GM23338 (cell line): ENCODE data around the gene FANCD2OS. TPM values are rescaled to one million over a fixed set of nuclear protein-coding genes. Genes with fewer than 3 reads are reported as not detected.

ENCODE experiments used
- ATAC-seq: fragments of 200-7000 bp; cut with Tn5 transposase; 3 replicates; pipeline ENCODE4 v1.9.1; 2020
- DNase-seq: peaks from one replicate; pipeline ENCODE4 v3.0.0-alpha.2; 2015; ENCODE audit warnings: low spot score
- H2AFZ ChIP-seq: fragments of 200-600 bp; sonication (generic); 2 replicates; pipeline ENCODE4 v1.8.0; 2016; ENCODE audit warnings: antibody characterized with exemption, mild to moderate bottlenecking, moderate library complexity
- H3F3A ChIP-seq: fragments of 200-600 bp; sonication (generic); replicated peaks from 2 replicates; pipeline ENCODE4 v1.8.0; 2017; ENCODE audit warnings: antibody characterized with exemption, mixed run types, low read depth
- H3K27ac ChIP-seq: fragments of 200-600 bp; sonication (generic); 2 replicates; pipeline ENCODE4 v1.6.1; 2016; ENCODE audit warnings: low read depth
- H3K27me3 ChIP-seq: fragments of 200-600 bp; sonication (generic); 2 replicates; pipeline ENCODE4 v1.8.0; 2016; ENCODE audit warnings: mild to moderate bottlenecking, mixed run types, moderate library complexity; ENCODE audit not compliant: insufficient read depth
- H3K36me3 ChIP-seq: fragments of 200-600 bp; sonication (generic); 2 replicates; pipeline ENCODE4 v1.8.0; 2016; ENCODE audit warnings: mild to moderate bottlenecking; ENCODE audit not compliant: insufficient read depth
- H3K4me1 ChIP-seq: fragments of 200-600 bp; sonication (generic); 2 replicates; pipeline ENCODE4 v1.8.0; 2016; ENCODE audit warnings: mild to moderate bottlenecking, moderate library complexity; ENCODE audit not compliant: insufficient read depth
- H3K4me2 ChIP-seq: fragments of 200-600 bp; sonication (generic); 2 replicates; pipeline ENCODE4 v1.7.1; 2017; ENCODE audit warnings: mixed run types
- H3K4me3 ChIP-seq: fragments of 200-600 bp; sonication (generic); 2 replicates; pipeline ENCODE4 v1.6.1; 2016; ENCODE audit warnings: mixed run types
- H3K79me2 ChIP-seq: fragments of 200-600 bp; sonication (generic); replicated peaks from 2 replicates; pipeline ENCODE4 v1.8.0; 2017; ENCODE audit warnings: mild to moderate bottlenecking; ENCODE audit not compliant: insufficient read depth
- H3K9me2 ChIP-seq: fragments of 200-600 bp; sonication (generic); 2 replicates; pipeline ENCODE4 v1.8.0; 2017; ENCODE audit not compliant: insufficient read depth
- H4K20me1 ChIP-seq: fragments of 200-600 bp; sonication (generic); replicated peaks from 2 replicates; pipeline ENCODE4 v1.8.0; 2017; ENCODE audit warnings: mild to moderate bottlenecking; ENCODE audit not compliant: insufficient read depth
- H3K27ac Mint-ChIP-seq: 2 replicates; pipeline ENCODE4 v1.8.0; 2020; ENCODE audit warnings: inconsistent platforms, mild to moderate bottlenecking, moderate library complexity, mixed read lengths
- H3K27me3 Mint-ChIP-seq: 3 replicates; pipeline ENCODE4 v1.8.0; 2022; ENCODE audit warnings: low read depth, mild to moderate bottlenecking, moderate library complexity, mixed read lengths, inconsistent platforms; ENCODE audit not compliant: insufficient read depth, poor library complexity
- H3K36me3 Mint-ChIP-seq: 3 replicates; pipeline ENCODE4 v1.8.0; 2021; ENCODE audit warnings: low read depth, mild to moderate bottlenecking, inconsistent platforms, moderate library complexity, mixed read lengths
- H3K4me1 Mint-ChIP-seq: 3 replicates; pipeline ENCODE4 v1.8.0; 2020; ENCODE audit warnings: mild to moderate bottlenecking, inconsistent platforms, mixed read lengths
- H3K4me3 Mint-ChIP-seq: 3 replicates; pipeline ENCODE4 v1.8.0; 2021; ENCODE audit warnings: moderate library complexity, mild to moderate bottlenecking, inconsistent platforms, mixed read lengths
- H3K9me3 Mint-ChIP-seq: 3 replicates; pipeline ENCODE4 v1.8.0; 2020; ENCODE audit warnings: moderate library complexity, mild to moderate bottlenecking, inconsistent platforms, mixed read lengths
- CREB1 ChIP-seq: fragments of 250-450 bp; sonication (Bioruptor Pico); IDR thresholded peaks from 2 replicates; pipeline ENCODE4 v1.5.0; 2020; ENCODE audit warnings: low read depth, mild to moderate bottlenecking, moderate library complexity
- EZH2 ChIP-seq: fragments of 200-600 bp; sonication (generic); IDR thresholded peaks from one replicate; pipeline ENCODE4 v1.8.0; 2017; ENCODE audit warnings: antibody characterized with exemption, mild to moderate bottlenecking, low read depth; ENCODE audit not compliant: unreplicated experiment
- ZNF331 ChIP-seq: fragments of 250-450 bp; sonication (Bioruptor Pico); IDR thresholded peaks from 2 replicates; pipeline ENCODE4 v1.5.0; 2020; ENCODE audit warnings: low read depth, mild to moderate bottlenecking, moderate library complexity
- ZNF462 ChIP-seq: fragments of 250-450 bp; sonication (Bioruptor Pico); IDR thresholded peaks from 2 replicates; pipeline ENCODE4 v1.5.0; 2020; ENCODE audit warnings: mild to moderate bottlenecking, moderate library complexity
- polyA plus RNA-seq: library from polyadenylated mRNA; unstranded; fragments of >200 nt; fragmentation: Nextera tagmentation; extraction: Ambion mirVana; gene quantifications from 2 replicates; pipeline ENCODE4 v1.2.1, GENCODE V29; 2016
- total RNA-seq: library from RNA; depleted of rRNA; stranded (reverse); fragments of >200 nt; shearing (Covaris generic); gene quantifications from 2 replicates; pipeline ENCODE4 v1.2.3, GENCODE V29; 2014

FANCD2OS gene
- total and polyA plus RNA-seq, 2 experiments from 2014 or later, result 0.94 TPM; not detected in 1

- TF ChIP-seq ZNF462 (CRISPR knock-in tag) (no peak), CREB1 (CRISPR knock-in tag) (no peak), EZH2 (no peak), ZNF331 (no peak)
Measured at GRCh38 chr3:10085738-10086137, 22.3 kb downstream of the FANCD2OS start (continued).

- Mint-ChIP-seq H3K36me3 (peaks cover 72% of the 10 kb centered on the region), H3K27ac (no peak overlapping the region), H3K4me3 (no peak overlapping the region), H3K27me3 (peaks cover 2% of the 10 kb centered on the region), H3K4me1 (no peaks in the 10 kb centered on the region), H3K9me3 (no peaks in the 10 kb centered on the region)
- peaks cover 68% of the 10 kb centered on the region for H3K36me3 ChIP-seq
- no peaks in the 10 kb centered on the region; the same call in 1 of the 2 replicates for H4K20me1 ChIP-seq
- no peak for DNase-seq
- no peak for TF ChIP-seq EZH2
- TF ChIP-seq ZNF462 (CRISPR knock-in tag), result no peak
- no peaks in the 10 kb centered on the region for H3K79me2 ChIP-seq
- H3K4me2 ChIP-seq, result no peak overlapping the region
- H2AFZ ChIP-seq, result no peak overlapping the region
- no peaks in the 10 kb centered on the region for H3K9me2 ChIP-seq
- H3F3A ChIP-seq, result peaks cover 3% of the 10 kb centered on the region; the same call in 1 of the 2 replicates
- no peak overlapping the region for H3K4me3 ChIP-seq
- H3K4me1 ChIP-seq, result no peaks in the 10 kb centered on the region
- H3K27ac ChIP-seq, result no peak overlapping the region
- H3K27me3 ChIP-seq, result no peaks in the 10 kb centered on the region
- no peak for ATAC-seq
Measured at GRCh38 chr3:10081871-10082270, 26.2 kb downstream of the FANCD2OS start.
